Esophagus squamous epithelium (tissue), 4 donors: Measurements from ENCODE around the gene EPHA4.

Source experiments
- CTCF ChIP-seq, 6 experiments: fragments of 450-650 bp in 4 of 6; fragments of 200-600 bp in 2 of 6; sonication (generic) in 2 of 6; IDR thresholded peaks; one replicate each; pipeline ENCODE4 v1.5.1; 2016 to 2019; ENCODE audit warnings: antibody characterized with exemption in 6 of 6, mild to moderate bottlenecking in 4 of 6, moderate library complexity in 4 of 6
- POLR2A ChIP-seq, 4 donors: fragments of 450-650 bp; IDR thresholded peaks; one replicate each; pipeline ENCODE4 v1.6.1; 2017; ENCODE audit warnings: antibody characterized with exemption in 4 of 4, mild to moderate bottlenecking in 4 of 4, moderate library complexity in 3 of 4

- TF ChIP-seq CTCF (IDR thresholded peaks at IDR 0.05) (no peak), POLR2A (IDR thresholded peaks at IDR 0.05) (no peak)
Observed at GRCh38 chr2:221454459-221455105, 117.5 kb downstream of the EPHA4 start.
